HG03520 (cell line): Measurements from ENCODE around the gene SH3BP5L.
"Not testable (repeated sequence)": the region's sequence is repeated elsewhere in the genome, so short reads cannot be mapped to it uniquely, and the experiment has no call there.

Experiments used
- ATAC-seq: cut with Tn5 transposase; IDR thresholded peaks from one replicate; pipeline ENCODE4 v1.9.1; 2021; ENCODE audit warnings: mild to moderate bottlenecking, moderate library complexity; ENCODE audit not compliant: unreplicated experiment

Gene SH3BP5L

GRCh38 chr1:248810727-248811513 is 14.8 kb downstream of the SH3BP5L start:
- no peak for ATAC-seq

GRCh38 chr1:248810000-248810726 is 15.6 kb downstream of the SH3BP5L start:
- ATAC-seq = no peak

- no peak for ATAC-seq
Measured at GRCh38 chr1:248808876-248809275, 16.8 kb downstream of the SH3BP5L start.

GRCh38 chr1:248807067-248807737 is 18.5 kb downstream of the SH3BP5L start:
- ATAC-seq = peak; percentile 55

- no peak for ATAC-seq
Measured at GRCh38 chr1:248805876-248806275, 19.8 kb downstream of the SH3BP5L start.

- peak; percentile 90 for ATAC-seq
Measured at GRCh38 chr1:248804771-248805681, 20.7 kb downstream of the SH3BP5L start.

GRCh38 chr1:248803501-248803900 is 22.2 kb downstream of the SH3BP5L start:
- not testable (repeated sequence) for ATAC-seq

GRCh38 chr1:248802454-248802853 is 23.3 kb downstream of the SH3BP5L start:
- ATAC-seq = no peak

GRCh38 chr1:248800459-248800858 is 25.3 kb downstream of the SH3BP5L start:
- ATAC-seq = no peak

- ATAC-seq = no peak
Measured at GRCh38 chr1:248798791-248799190, 26.9 kb downstream of the SH3BP5L start.

- ATAC-seq = not testable (repeated sequence)
Measured at GRCh38 chr1:248794663-248795062, 31.1 kb downstream of the SH3BP5L start.

- peak; percentile 91 for ATAC-seq
Measured at GRCh38 chr1:248793592-248793991, 32.1 kb downstream of the SH3BP5L start.

- peak; percentile 36 for ATAC-seq
Measured at GRCh38 chr1:248792342-248792741, 33.4 kb downstream of the SH3BP5L start.

- ATAC-seq = no peak
Measured at GRCh38 chr1:248791010-248791409, 34.7 kb downstream of the SH3BP5L start.

- ATAC-seq = no peak
Measured at GRCh38 chr1:248790456-248790855, 35.3 kb downstream of the SH3BP5L start.

GRCh38 chr1:248789337-248789736 is 36.4 kb downstream of the SH3BP5L start:
- not testable (repeated sequence) for ATAC-seq

- ATAC-seq = no peak
Measured at GRCh38 chr1:248788327-248788726, 37.4 kb downstream of the SH3BP5L start.

- ATAC-seq = no peak
Measured at GRCh38 chr1:248787430-248787829, 38.3 kb downstream of the SH3BP5L start.

GRCh38 chr1:248786156-248786555 is 39.6 kb downstream of the SH3BP5L start:
- peak; percentile 76 for ATAC-seq

- ATAC-seq = no peak
Measured at GRCh38 chr1:248783367-248783766, 42.3 kb downstream of the SH3BP5L start.
